GM23338 (cell line): Measurements from ENCODE around the gene FARS2. TPM values are rescaled to one million over a fixed set of nuclear protein-coding genes. Genes with fewer than 3 reads are reported as not detected.

ENCODE experiments used
- ATAC-seq: fragments of 200-7000 bp; cut with Tn5 transposase; 3 replicates; pipeline ENCODE4 v1.9.1; 2020
- DNase-seq: peaks from one replicate; pipeline ENCODE4 v3.0.0-alpha.2; 2015; ENCODE audit warnings: low spot score
- H2AFZ ChIP-seq: fragments of 200-600 bp; sonication (generic); 2 replicates; pipeline ENCODE4 v1.8.0; 2016; ENCODE audit warnings: antibody characterized with exemption, mild to moderate bottlenecking, moderate library complexity
- H3F3A ChIP-seq: fragments of 200-600 bp; sonication (generic); replicated peaks from 2 replicates; pipeline ENCODE4 v1.8.0; 2017; ENCODE audit warnings: antibody characterized with exemption, mixed run types, low read depth
- H3K27ac ChIP-seq: fragments of 200-600 bp; sonication (generic); 2 replicates; pipeline ENCODE4 v1.6.1; 2016; ENCODE audit warnings: low read depth
- H3K27me3 ChIP-seq: fragments of 200-600 bp; sonication (generic); 2 replicates; pipeline ENCODE4 v1.8.0; 2016; ENCODE audit warnings: mild to moderate bottlenecking, mixed run types, moderate library complexity; ENCODE audit not compliant: insufficient read depth
- H3K36me3 ChIP-seq: fragments of 200-600 bp; sonication (generic); 2 replicates; pipeline ENCODE4 v1.8.0; 2016; ENCODE audit warnings: mild to moderate bottlenecking; ENCODE audit not compliant: insufficient read depth
- H3K4me1 ChIP-seq: fragments of 200-600 bp; sonication (generic); 2 replicates; pipeline ENCODE4 v1.8.0; 2016; ENCODE audit warnings: mild to moderate bottlenecking, moderate library complexity; ENCODE audit not compliant: insufficient read depth
- H3K4me2 ChIP-seq: fragments of 200-600 bp; sonication (generic); 2 replicates; pipeline ENCODE4 v1.7.1; 2017; ENCODE audit warnings: mixed run types
- H3K4me3 ChIP-seq: fragments of 200-600 bp; sonication (generic); 2 replicates; pipeline ENCODE4 v1.6.1; 2016; ENCODE audit warnings: mixed run types
- H3K79me2 ChIP-seq: fragments of 200-600 bp; sonication (generic); replicated peaks from 2 replicates; pipeline ENCODE4 v1.8.0; 2017; ENCODE audit warnings: mild to moderate bottlenecking; ENCODE audit not compliant: insufficient read depth
- H3K9me2 ChIP-seq: fragments of 200-600 bp; sonication (generic); 2 replicates; pipeline ENCODE4 v1.8.0; 2017; ENCODE audit not compliant: insufficient read depth
- H4K20me1 ChIP-seq: fragments of 200-600 bp; sonication (generic); replicated peaks from 2 replicates; pipeline ENCODE4 v1.8.0; 2017; ENCODE audit warnings: mild to moderate bottlenecking; ENCODE audit not compliant: insufficient read depth
- H3K27ac Mint-ChIP-seq: 2 replicates; pipeline ENCODE4 v1.8.0; 2020; ENCODE audit warnings: inconsistent platforms, mild to moderate bottlenecking, moderate library complexity, mixed read lengths
- H3K27me3 Mint-ChIP-seq: 3 replicates; pipeline ENCODE4 v1.8.0; 2022; ENCODE audit warnings: low read depth, mild to moderate bottlenecking, moderate library complexity, mixed read lengths, inconsistent platforms; ENCODE audit not compliant: insufficient read depth, poor library complexity
- H3K36me3 Mint-ChIP-seq: 3 replicates; pipeline ENCODE4 v1.8.0; 2021; ENCODE audit warnings: low read depth, mild to moderate bottlenecking, inconsistent platforms, moderate library complexity, mixed read lengths
- H3K4me1 Mint-ChIP-seq: 3 replicates; pipeline ENCODE4 v1.8.0; 2020; ENCODE audit warnings: mild to moderate bottlenecking, inconsistent platforms, mixed read lengths
- H3K4me3 Mint-ChIP-seq: 3 replicates; pipeline ENCODE4 v1.8.0; 2021; ENCODE audit warnings: moderate library complexity, mild to moderate bottlenecking, inconsistent platforms, mixed read lengths
- H3K9me3 Mint-ChIP-seq: 3 replicates; pipeline ENCODE4 v1.8.0; 2020; ENCODE audit warnings: moderate library complexity, mild to moderate bottlenecking, inconsistent platforms, mixed read lengths
- CREB1 ChIP-seq: fragments of 250-450 bp; sonication (Bioruptor Pico); IDR thresholded peaks from 2 replicates; pipeline ENCODE4 v1.5.0; 2020; ENCODE audit warnings: low read depth, mild to moderate bottlenecking, moderate library complexity
- ETS1 ChIP-seq: IDR thresholded peaks from 2 replicates; pipeline ENCODE4 v1.6.1; 2016; ENCODE audit warnings: antibody characterized with exemption
- EZH2phosphoT487 ChIP-seq: fragments of 200-600 bp; sonication (generic); IDR thresholded peaks from one replicate; pipeline ENCODE4 v1.8.1; 2018; ENCODE audit warnings: antibody characterized with exemption; ENCODE audit not compliant: unreplicated experiment
- JUNB ChIP-seq: IDR thresholded peaks from one replicate; pipeline ENCODE4 v1.6.1; 2016; ENCODE audit warnings: antibody characterized with exemption; ENCODE audit not compliant: unreplicated experiment
- POLR2AphosphoS5 ChIP-seq: IDR thresholded peaks from 2 replicates; pipeline ENCODE4 v1.6.1; 2016; ENCODE audit warnings: antibody characterized with exemption, low read depth
- STAT1 ChIP-seq: IDR thresholded peaks from one replicate; pipeline ENCODE4 v1.6.1; 2016; ENCODE audit warnings: antibody characterized with exemption; ENCODE audit not compliant: unreplicated experiment
- ZNF114 ChIP-seq: fragments of 250-450 bp; sonication (Bioruptor Pico); IDR thresholded peaks from 2 replicates; pipeline ENCODE4 v1.5.0; 2020; ENCODE audit warnings: mild to moderate bottlenecking, moderate library complexity
- ZNF331 ChIP-seq: fragments of 250-450 bp; sonication (Bioruptor Pico); IDR thresholded peaks from 2 replicates; pipeline ENCODE4 v1.5.0; 2020; ENCODE audit warnings: low read depth, mild to moderate bottlenecking, moderate library complexity
- polyA plus RNA-seq: library from polyadenylated mRNA; unstranded; fragments of >200 nt; fragmentation: Nextera tagmentation; extraction: Ambion mirVana; gene quantifications from 2 replicates; pipeline ENCODE4 v1.2.1, GENCODE V29; 2016
- total RNA-seq: library from RNA; depleted of rRNA; stranded (reverse); fragments of >200 nt; shearing (Covaris generic); gene quantifications from 2 replicates; pipeline ENCODE4 v1.2.3, GENCODE V29; 2014
- TF ChIP-seq, protein P1 (sequence below), 2 experiments: fragments of 200-600 bp in 1 of 2; sonication (generic) in 1 of 2; conservative IDR thresholded peaks; 2 replicates each; pipeline versions ENCODE4 v1.5.1 to v1.6.1; 2016 to 2017; ENCODE audit warnings: antibody characterized with exemption in 2 of 2, low read depth in 2 of 2, mild to moderate bottlenecking in 2 of 2, moderate library complexity in 1 of 2
- TF ChIP-seq, protein P2 (sequence below): fragments of 250-450 bp; sonication (Bioruptor Pico); IDR thresholded peaks from 2 replicates; pipeline ENCODE4 v1.5.0; 2020; ENCODE audit warnings: mild to moderate bottlenecking, moderate library complexity

Gene FARS2
- total and polyA plus RNA-seq, 2 experiments from 2014 or later: 7.6 to 19.0 TPM

DNA sequence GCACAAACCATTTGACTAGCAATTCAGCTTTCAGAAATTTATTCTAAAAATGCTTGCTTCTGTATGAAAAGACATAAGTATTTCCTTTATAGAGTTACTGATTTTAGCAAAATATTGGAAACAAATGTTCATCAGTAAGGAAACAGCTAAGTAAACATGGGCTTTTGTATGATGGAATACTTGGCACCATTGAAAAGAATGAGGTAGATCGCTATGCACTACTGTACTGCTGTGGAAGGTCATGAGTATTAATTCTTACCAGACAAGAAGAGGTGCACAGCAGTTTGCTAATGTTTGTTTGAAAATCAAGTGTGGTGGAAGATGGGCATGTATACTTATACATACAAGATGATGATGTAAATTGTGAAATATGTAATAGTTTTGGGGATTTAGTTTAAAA, 73.0 kb downstream of the FARS2 start:
- Histone ChIP-seq H4K20me1 (0 out of 2 replicates have a peak, but pooled peaks cover 3% of the 10 kb centered on the region), H3F3A (no peaks in the 10 kb centered on the region), H3K4me2 (no peak overlapping the region), H3K4me1 (peaks cover 3% of the 10 kb centered on the region; the same call in 1 of the 2 replicates), H3K36me3 (no peaks in the 10 kb centered on the region), H3K9me2 (no peaks in the 10 kb centered on the region), H3K4me3 (no peak overlapping the region), H3K27me3 (no peaks in the 10 kb centered on the region), H3K79me2 (peaks cover 6% of the 10 kb centered on the region; the same call in 1 of the 2 replicates), H2AFZ (no peak overlapping the region), H3K27ac (no peak overlapping the region)
- no peaks in the 10 kb centered on the region for H3K36me3 Mint-ChIP-seq
- no peak overlapping the region for H3K27ac Mint-ChIP-seq
- no peak for DNase-seq
- H3K27me3 Mint-ChIP-seq: peaks cover 3% of the 10 kb centered on the region
- no peak for ATAC-seq
- H3K9me3 Mint-ChIP-seq: no peaks in the 10 kb centered on the region
- TF ChIP-seq JUNB (no peak), ZNF331 (CRISPR knock-in tag) (no peak), EZH2phosphoT487 (no peak), POLR2AphosphoS5 (no peak), ZNF114 (CRISPR knock-in tag) (no peak), ETS1 (no peak), STAT1 (no peak), CREB1 (CRISPR knock-in tag) (no peak)
- TF ChIP-seq, protein P1, sequence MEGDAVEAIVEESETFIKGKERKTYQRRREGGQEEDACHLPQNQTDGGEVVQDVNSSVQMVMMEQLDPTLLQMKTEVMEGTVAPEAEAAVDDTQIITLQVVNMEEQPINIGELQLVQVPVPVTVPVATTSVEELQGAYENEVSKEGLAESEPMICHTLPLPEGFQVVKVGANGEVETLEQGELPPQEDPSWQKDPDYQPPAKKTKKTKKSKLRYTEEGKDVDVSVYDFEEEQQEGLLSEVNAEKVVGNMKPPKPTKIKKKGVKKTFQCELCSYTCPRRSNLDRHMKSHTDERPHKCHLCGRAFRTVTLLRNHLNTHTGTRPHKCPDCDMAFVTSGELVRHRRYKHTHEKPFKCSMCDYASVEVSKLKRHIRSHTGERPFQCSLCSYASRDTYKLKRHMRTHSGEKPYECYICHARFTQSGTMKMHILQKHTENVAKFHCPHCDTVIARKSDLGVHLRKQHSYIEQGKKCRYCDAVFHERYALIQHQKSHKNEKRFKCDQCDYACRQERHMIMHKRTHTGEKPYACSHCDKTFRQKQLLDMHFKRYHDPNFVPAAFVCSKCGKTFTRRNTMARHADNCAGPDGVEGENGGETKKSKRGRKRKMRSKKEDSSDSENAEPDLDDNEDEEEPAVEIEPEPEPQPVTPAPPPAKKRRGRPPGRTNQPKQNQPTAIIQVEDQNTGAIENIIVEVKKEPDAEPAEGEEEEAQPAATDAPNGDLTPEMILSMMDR (conservative IDR thresholded peaks at IDR 0.05; ENCODE audit: low read depth in 2 of 2): no peak
- H3K4me1 Mint-ChIP-seq: peaks cover 4% of the 10 kb centered on the region
- H3K4me3 Mint-ChIP-seq: no peak overlapping the region

GRCh38 chr6:5335020-5335419, 73.7 kb downstream of the FARS2 start:
- H3K9me3 Mint-ChIP-seq: no peaks in the 10 kb centered on the region
- no peak for TF ChIP-seq ZNF331 (CRISPR knock-in tag)
- TF ChIP-seq ETS1: no peak
- TF ChIP-seq, protein P2, sequence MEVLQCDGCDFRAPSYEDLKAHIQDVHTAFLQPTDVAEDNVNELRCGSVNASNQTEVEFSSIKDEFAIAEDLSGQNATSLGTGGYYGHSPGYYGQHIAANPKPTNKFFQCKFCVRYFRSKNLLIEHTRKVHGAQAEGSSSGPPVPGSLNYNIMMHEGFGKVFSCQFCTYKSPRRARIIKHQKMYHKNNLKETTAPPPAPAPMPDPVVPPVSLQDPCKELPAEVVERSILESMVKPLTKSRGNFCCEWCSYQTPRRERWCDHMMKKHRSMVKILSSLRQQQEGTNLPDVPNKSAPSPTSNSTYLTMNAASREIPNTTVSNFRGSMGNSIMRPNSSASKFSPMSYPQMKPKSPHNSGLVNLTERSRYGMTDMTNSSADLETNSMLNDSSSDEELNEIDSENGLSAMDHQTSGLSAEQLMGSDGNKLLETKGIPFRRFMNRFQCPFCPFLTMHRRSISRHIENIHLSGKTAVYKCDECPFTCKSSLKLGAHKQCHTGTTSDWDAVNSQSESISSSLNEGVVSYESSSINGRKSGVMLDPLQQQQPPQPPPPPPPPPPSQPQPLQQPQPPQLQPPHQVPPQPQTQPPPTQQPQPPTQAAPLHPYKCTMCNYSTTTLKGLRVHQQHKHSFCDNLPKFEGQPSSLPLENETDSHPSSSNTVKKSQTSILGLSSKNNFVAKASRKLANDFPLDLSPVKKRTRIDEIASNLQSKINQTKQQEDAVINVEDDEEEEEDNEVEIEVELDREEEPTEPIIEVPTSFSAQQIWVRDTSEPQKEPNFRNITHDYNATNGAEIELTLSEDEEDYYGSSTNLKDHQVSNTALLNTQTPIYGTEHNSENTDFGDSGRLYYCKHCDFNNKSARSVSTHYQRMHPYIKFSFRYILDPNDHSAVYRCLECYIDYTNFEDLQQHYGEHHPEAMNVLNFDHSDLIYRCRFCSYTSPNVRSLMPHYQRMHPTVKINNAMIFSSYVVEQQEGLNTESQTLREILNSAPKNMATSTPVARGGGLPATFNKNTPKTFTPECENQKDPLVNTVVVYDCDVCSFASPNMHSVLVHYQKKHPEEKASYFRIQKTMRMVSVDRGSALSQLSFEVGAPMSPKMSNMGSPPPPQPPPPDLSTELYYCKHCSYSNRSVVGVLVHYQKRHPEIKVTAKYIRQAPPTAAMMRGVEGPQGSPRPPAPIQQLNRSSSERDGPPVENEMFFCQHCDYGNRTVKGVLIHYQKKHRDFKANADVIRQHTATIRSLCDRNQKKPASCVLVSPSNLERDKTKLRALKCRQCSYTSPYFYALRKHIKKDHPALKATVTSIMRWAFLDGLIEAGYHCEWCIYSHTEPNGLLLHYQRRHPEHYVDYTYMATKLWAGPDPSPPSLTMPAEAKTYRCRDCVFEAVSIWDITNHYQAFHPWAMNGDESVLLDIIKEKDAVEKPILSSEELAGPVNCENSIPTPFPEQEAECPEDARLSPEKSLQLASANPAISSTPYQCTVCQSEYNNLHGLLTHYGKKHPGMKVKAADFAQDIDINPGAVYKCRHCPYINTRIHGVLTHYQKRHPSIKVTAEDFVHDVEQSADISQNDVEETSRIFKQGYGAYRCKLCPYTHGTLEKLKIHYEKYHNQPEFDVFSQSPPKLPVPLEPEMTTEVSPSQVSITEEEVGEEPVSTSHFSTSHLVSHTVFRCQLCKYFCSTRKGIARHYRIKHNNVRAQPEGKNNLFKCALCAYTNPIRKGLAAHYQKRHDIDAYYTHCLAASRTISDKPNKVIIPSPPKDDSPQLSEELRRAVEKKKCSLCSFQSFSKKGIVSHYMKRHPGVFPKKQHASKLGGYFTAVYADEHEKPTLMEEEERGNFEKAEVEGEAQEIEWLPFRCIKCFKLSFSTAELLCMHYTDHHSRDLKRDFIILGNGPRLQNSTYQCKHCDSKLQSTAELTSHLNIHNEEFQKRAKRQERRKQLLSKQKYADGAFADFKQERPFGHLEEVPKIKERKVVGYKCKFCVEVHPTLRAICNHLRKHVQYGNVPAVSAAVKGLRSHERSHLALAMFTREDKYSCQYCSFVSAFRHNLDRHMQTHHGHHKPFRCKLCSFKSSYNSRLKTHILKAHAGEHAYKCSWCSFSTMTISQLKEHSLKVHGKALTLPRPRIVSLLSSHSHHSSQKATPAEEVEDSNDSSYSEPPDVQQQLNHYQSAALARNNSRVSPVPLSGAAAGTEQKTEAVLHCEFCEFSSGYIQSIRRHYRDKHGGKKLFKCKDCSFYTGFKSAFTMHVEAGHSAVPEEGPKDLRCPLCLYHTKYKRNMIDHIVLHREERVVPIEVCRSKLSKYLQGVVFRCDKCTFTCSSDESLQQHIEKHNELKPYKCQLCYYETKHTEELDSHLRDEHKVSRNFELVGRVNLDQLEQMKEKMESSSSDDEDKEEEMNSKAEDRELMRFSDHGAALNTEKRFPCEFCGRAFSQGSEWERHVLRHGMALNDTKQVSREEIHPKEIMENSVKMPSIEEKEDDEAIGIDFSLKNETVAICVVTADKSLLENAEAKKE: no peak
- no peak for TF ChIP-seq POLR2AphosphoS5

More at GRCh38 chr6:5335020-5335419, 73.7 kb downstream of the FARS2 start:
- no peak for ATAC-seq
- H3K4me3 ChIP-seq: no peak overlapping the region
- H3K27me3 ChIP-seq: no peaks in the 10 kb centered on the region
- H3K27ac ChIP-seq: no peak overlapping the region
- H3K9me2 ChIP-seq: no peaks in the 10 kb centered on the region
- H3F3A ChIP-seq: no peaks in the 10 kb centered on the region
- peaks cover 3% of the 10 kb centered on the region; the same call in 1 of the 2 replicates for H3K4me1 ChIP-seq
- DNase-seq: no peak
- H3K36me3 ChIP-seq: no peaks in the 10 kb centered on the region
- H2AFZ ChIP-seq: no peak overlapping the region
- Mint-ChIP-seq H3K4me3 (no peak overlapping the region), H3K4me1 (peaks cover 4% of the 10 kb centered on the region), H3K36me3 (no peaks in the 10 kb centered on the region), H3K27me3 (peaks cover 3% of the 10 kb centered on the region), H3K27ac (peak overlapping the region; percentile 68; the same call in 1 of the 2 replicates)
- no peak overlapping the region for H3K4me2 ChIP-seq
- H4K20me1 ChIP-seq: 0 out of 2 replicates have a peak, but pooled peaks cover 3% of the 10 kb centered on the region
- H3K79me2 ChIP-seq: peaks cover 6% of the 10 kb centered on the region; the same call in 1 of the 2 replicates
